ENCODE measurements around the gene BUD13.

The BUD13 gene

DNA sequence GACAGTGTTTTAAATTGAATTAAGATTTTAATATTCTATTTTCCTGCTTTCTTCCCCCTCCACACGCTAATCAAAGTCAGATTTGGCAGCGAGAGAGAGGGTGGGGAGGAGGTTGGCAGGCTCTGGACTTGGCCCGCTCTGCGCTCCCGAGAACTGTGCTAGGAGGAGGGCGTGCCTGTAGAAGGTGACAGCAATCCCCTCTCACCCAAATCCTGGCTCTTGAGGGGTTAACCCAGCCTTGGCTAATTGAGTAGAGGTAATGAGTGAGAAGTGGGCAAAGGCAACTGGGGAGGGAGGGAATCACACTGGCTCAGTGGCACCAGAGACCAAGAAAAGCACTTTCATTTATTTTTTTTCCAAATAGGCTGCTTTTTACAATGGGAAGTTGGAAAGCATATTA lies 42.2 kb downstream of the BUD13 start:
- Histone ChIP-seq H3K9me3 (ENCODE audit: insufficient read depth, low read depth, low read length) (no peaks in the 10 kb centered on the region), H2AFZ (ENCODE audit: low read length) (no peak overlapping the region)
- TF ChIP-seq, protein P1, sequence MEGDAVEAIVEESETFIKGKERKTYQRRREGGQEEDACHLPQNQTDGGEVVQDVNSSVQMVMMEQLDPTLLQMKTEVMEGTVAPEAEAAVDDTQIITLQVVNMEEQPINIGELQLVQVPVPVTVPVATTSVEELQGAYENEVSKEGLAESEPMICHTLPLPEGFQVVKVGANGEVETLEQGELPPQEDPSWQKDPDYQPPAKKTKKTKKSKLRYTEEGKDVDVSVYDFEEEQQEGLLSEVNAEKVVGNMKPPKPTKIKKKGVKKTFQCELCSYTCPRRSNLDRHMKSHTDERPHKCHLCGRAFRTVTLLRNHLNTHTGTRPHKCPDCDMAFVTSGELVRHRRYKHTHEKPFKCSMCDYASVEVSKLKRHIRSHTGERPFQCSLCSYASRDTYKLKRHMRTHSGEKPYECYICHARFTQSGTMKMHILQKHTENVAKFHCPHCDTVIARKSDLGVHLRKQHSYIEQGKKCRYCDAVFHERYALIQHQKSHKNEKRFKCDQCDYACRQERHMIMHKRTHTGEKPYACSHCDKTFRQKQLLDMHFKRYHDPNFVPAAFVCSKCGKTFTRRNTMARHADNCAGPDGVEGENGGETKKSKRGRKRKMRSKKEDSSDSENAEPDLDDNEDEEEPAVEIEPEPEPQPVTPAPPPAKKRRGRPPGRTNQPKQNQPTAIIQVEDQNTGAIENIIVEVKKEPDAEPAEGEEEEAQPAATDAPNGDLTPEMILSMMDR (conservative IDR thresholded peaks at IDR 0.05; ENCODE audit: low read length) = no peak
- no peak for TF ChIP-seq EZH2phosphoT487 (IDR thresholded peaks at IDR 0.05; ENCODE audit: borderline replicate concordance)

DNA sequence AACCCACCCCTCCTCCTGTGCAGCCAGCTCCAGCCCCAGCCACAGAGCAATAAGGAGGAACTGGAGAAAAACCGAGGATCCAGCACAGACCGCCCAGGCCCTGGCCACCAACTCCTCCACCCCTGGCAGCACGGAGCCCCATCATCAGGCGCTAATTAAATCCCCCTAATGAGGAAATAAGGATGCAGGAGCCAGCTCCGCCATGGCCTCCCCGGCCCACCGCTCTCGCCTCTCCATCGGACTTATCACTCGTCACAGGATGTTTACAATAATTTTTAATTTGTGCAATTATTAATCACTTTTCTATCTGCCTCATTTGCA lies 42.6 kb downstream of the BUD13 start:
- Histone ChIP-seq H3K36me3 (ENCODE audit: insufficient read depth, low read length) (no peaks in the 10 kb centered on the region), H3K4me2 (ENCODE audit: low read depth, low read length, poor library complexity, severe bottlenecking) (no peak overlapping the region), H3K9me2 (replicated peaks; ENCODE audit: low read depth, low read length) (no peaks in the 10 kb centered on the region), H3F3A (ENCODE audit: low read depth) (no peaks in the 10 kb centered on the region), H4K20me1 (ENCODE audit: insufficient read depth, low read length, poor library complexity, severe bottlenecking) (no peaks in the 10 kb centered on the region), H3K4me3 (ENCODE audit: low read length, poor library complexity, severe bottlenecking) (no peak overlapping the region), H3K27me3 (ENCODE audit: insufficient read depth, low read length, poor library complexity, severe bottlenecking) (no peaks in the 10 kb centered on the region), H3K9me3 (ENCODE audit: insufficient read depth, low read depth, low read length) (no peaks in the 10 kb centered on the region), H3K9ac (ENCODE audit: low read depth, low read length, poor library complexity, severe bottlenecking) (no peak overlapping the region), H2AFZ (ENCODE audit: low read length) (no peak overlapping the region), H3K79me2 (ENCODE audit: insufficient read depth, low read length) (no peaks in the 10 kb centered on the region), H3K4me1 (ENCODE audit: insufficient read depth, low read length, poor library complexity, severe bottlenecking) (no peaks in the 10 kb centered on the region)
- no peak for TF ChIP-seq EZH2phosphoT487 (IDR thresholded peaks at IDR 0.05; ENCODE audit: borderline replicate concordance)
- TF ChIP-seq, protein P1 (conservative IDR thresholded peaks at IDR 0.05; ENCODE audit: low read length) = no peak

More for the DNA sequence above, 42.2 kb downstream of the BUD13 start:
- Histone ChIP-seq H3K4me3 (ENCODE audit: low read length, poor library complexity, severe bottlenecking) (no peak overlapping the region), H3K27me3 (ENCODE audit: insufficient read depth, low read length, poor library complexity, severe bottlenecking) (no peaks in the 10 kb centered on the region), H3F3A (ENCODE audit: low read depth) (no peaks in the 10 kb centered on the region), H3K9me2 (replicated peaks; ENCODE audit: low read depth, low read length) (no peaks in the 10 kb centered on the region), H3K9ac (ENCODE audit: low read depth, low read length, poor library complexity, severe bottlenecking) (no peak overlapping the region), H3K4me2 (ENCODE audit: low read depth, low read length, poor library complexity, severe bottlenecking) (no peak overlapping the region), H3K36me3 (ENCODE audit: insufficient read depth, low read length) (no peaks in the 10 kb centered on the region), H3K79me2 (ENCODE audit: insufficient read depth, low read length) (no peaks in the 10 kb centered on the region), H3K4me1 (ENCODE audit: insufficient read depth, low read length, poor library complexity, severe bottlenecking) (no peaks in the 10 kb centered on the region), H4K20me1 (ENCODE audit: insufficient read depth, low read length, poor library complexity, severe bottlenecking) (no peaks in the 10 kb centered on the region)

DNA sequence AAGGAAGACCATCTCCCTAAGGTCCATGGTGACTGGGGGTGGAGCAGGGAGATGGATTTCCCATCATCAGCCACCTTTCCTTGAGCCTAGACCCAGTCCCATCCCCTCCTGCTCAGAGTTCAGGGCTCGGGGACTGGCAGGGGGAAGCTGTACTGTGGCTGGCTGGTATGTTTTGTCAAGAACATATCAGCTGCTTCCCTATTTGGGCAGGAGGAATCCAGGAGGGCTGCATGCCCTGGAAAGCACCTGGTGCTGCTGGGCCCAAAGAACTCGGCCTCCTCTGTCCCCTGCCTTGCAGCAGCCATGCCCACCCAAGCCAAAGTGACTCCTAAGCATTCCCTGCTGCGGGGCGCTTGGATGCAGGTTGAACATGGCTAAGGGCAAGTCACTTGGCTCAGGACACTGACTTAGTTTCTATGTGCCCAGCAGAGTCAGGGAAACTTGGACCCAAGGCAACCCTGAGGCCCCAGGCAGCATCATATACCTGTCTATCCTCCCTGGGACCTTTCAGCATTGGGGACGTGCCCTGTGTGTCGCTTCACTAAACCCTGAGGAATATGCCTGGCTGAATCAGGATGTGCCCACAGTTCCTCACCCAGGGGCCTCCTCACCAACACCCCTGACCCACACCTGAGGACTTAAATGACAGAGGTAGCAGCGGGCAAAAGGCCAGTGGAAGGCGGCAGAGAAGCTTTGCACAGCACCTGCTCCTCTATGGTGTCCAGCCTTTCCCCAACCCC lies 43.1 kb downstream of the BUD13 start:
- no peak overlapping the region for H3K4me2 ChIP-seq (ENCODE audit: low read depth, low read length, poor library complexity, severe bottlenecking)
- H3K4me3 ChIP-seq (ENCODE audit: low read length, poor library complexity, severe bottlenecking) = no peak overlapping the region
- no peaks in the 10 kb centered on the region for H3K27me3 ChIP-seq (ENCODE audit: insufficient read depth, low read length, poor library complexity, severe bottlenecking)
- H3K9ac ChIP-seq (ENCODE audit: low read depth, low read length, poor library complexity, severe bottlenecking) = no peak overlapping the region
- no peaks in the 10 kb centered on the region for H3K79me2 ChIP-seq (ENCODE audit: insufficient read depth, low read length)
- no peaks in the 10 kb centered on the region for H3F3A ChIP-seq (ENCODE audit: low read depth)
- no peaks in the 10 kb centered on the region for H3K4me1 ChIP-seq (ENCODE audit: insufficient read depth, low read length, poor library complexity, severe bottlenecking)
- no peaks in the 10 kb centered on the region for H3K9me2 ChIP-seq (replicated peaks; ENCODE audit: low read depth, low read length)
- no peaks in the 10 kb centered on the region for H3K9me3 ChIP-seq (ENCODE audit: insufficient read depth, low read depth, low read length)
- no peak overlapping the region for H2AFZ ChIP-seq (ENCODE audit: low read length)
- H4K20me1 ChIP-seq (ENCODE audit: insufficient read depth, low read length, poor library complexity, severe bottlenecking) = no peaks in the 10 kb centered on the region
- TF ChIP-seq, protein P1 (conservative IDR thresholded peaks at IDR 0.05; ENCODE audit: low read length) = no peak
- no peak for TF ChIP-seq EZH2phosphoT487 (IDR thresholded peaks at IDR 0.05; ENCODE audit: borderline replicate concordance)
- H3K36me3 ChIP-seq (ENCODE audit: insufficient read depth, low read length) = no peaks in the 10 kb centered on the region
